Stimulated activated memory B cell treated with anti-CD40 and anti-IgM and Interleukin-4, amounts not matched to agents 10 μg/mL and 1 μg/mL and 100 μg/mL, for 72 hours (primary cell): Measurements from ENCODE around the gene UCKL1.
"Not testable (repeated sequence)": the region's sequence is repeated elsewhere in the genome, so short reads cannot be mapped to it uniquely, and the experiment has no call there.

ENCODE experiments used
- ATAC-seq: fragments of 150-1000 bp; cut with Tn5 transposase; 2 replicates; pipeline ENCODE4 v1.10.0; 2021
- H3K27ac Mint-ChIP-seq: one replicate; pipeline ENCODE4 v1.8.0; 2022; ENCODE audit warnings: mild to moderate bottlenecking, mixed read lengths
- H3K27me3 Mint-ChIP-seq: one replicate; pipeline ENCODE4 v1.8.0; 2022; ENCODE audit warnings: mixed read lengths
- H3K36me3 Mint-ChIP-seq: one replicate; pipeline ENCODE4 v1.8.0; 2022; ENCODE audit warnings: mixed read lengths
- H3K4me1 Mint-ChIP-seq: one replicate; pipeline ENCODE4 v1.8.0; 2022; ENCODE audit warnings: mixed read lengths
- H3K4me3 Mint-ChIP-seq: one replicate; pipeline ENCODE4 v1.8.0; 2022; ENCODE audit warnings: mild to moderate bottlenecking, moderate library complexity, mixed read lengths
- H3K9me3 Mint-ChIP-seq: one replicate; pipeline ENCODE4 v1.8.0; 2022; ENCODE audit warnings: mixed read lengths

Gene UCKL1

GRCh38 chr20:63967330-63968135 is 11.3 kb upstream of the UCKL1 start:
- peak overlapping the region; percentile 77 for H3K27ac Mint-ChIP-seq
- no peaks in the 10 kb centered on the region for H3K27me3 Mint-ChIP-seq
- no peak for ATAC-seq
- H3K4me3 Mint-ChIP-seq: no peak overlapping the region
- H3K36me3 Mint-ChIP-seq: peaks cover 26% of the 10 kb centered on the region
- H3K4me1 Mint-ChIP-seq: peaks cover 22% of the 10 kb centered on the region
- peaks cover 5% of the 10 kb centered on the region for H3K9me3 Mint-ChIP-seq

- no peak overlapping the region for H3K27ac Mint-ChIP-seq
- peaks cover 5% of the 10 kb centered on the region for H3K9me3 Mint-ChIP-seq
- no peak overlapping the region for H3K4me3 Mint-ChIP-seq
- no peaks in the 10 kb centered on the region for H3K27me3 Mint-ChIP-seq
- peaks cover 32% of the 10 kb centered on the region for H3K36me3 Mint-ChIP-seq
- H3K4me1 Mint-ChIP-seq: peaks cover 22% of the 10 kb centered on the region
- no peak for ATAC-seq
Measured at GRCh38 chr20:63966944-63967322, 10.7 kb upstream of the UCKL1 start.

GRCh38 chr20:63966172-63966943 is 10.1 kb upstream of the UCKL1 start:
- no peak overlapping the region for H3K27ac Mint-ChIP-seq
- H3K4me3 Mint-ChIP-seq: no peak overlapping the region
- no peaks in the 10 kb centered on the region for H3K27me3 Mint-ChIP-seq
- H3K4me1 Mint-ChIP-seq: peaks cover 22% of the 10 kb centered on the region
- ATAC-seq: no peak
- peaks cover 38% of the 10 kb centered on the region for H3K36me3 Mint-ChIP-seq
- peaks cover 5% of the 10 kb centered on the region for H3K9me3 Mint-ChIP-seq

- H3K4me3 Mint-ChIP-seq: no peak overlapping the region
- peaks cover 9% of the 10 kb centered on the region for H3K4me1 Mint-ChIP-seq
- no peak overlapping the region for H3K27ac Mint-ChIP-seq
- ATAC-seq: no peak
- H3K9me3 Mint-ChIP-seq: peaks cover 5% of the 10 kb centered on the region
- no peaks in the 10 kb centered on the region for H3K27me3 Mint-ChIP-seq
- H3K36me3 Mint-ChIP-seq: peaks cover 41% of the 10 kb centered on the region
Measured at GRCh38 chr20:63964412-63964811, 8.2 kb upstream of the UCKL1 start.

GRCh38 chr20:63963784-63964301 is 7.6 kb upstream of the UCKL1 start:
- H3K9me3 Mint-ChIP-seq: peaks cover 5% of the 10 kb centered on the region
- H3K4me1 Mint-ChIP-seq: peaks cover 8% of the 10 kb centered on the region
- H3K4me3 Mint-ChIP-seq: no peak overlapping the region
- H3K27ac Mint-ChIP-seq: no peak overlapping the region
- H3K27me3 Mint-ChIP-seq: no peaks in the 10 kb centered on the region
- ATAC-seq: no peak
- peaks cover 46% of the 10 kb centered on the region for H3K36me3 Mint-ChIP-seq

- no peak overlapping the region for H3K4me3 Mint-ChIP-seq
Measured at GRCh38 chr20:63963348-63963741, 7.1 kb upstream of the UCKL1 start.

GRCh38 chr20:63962426-63963347 is 6.5 kb upstream of the UCKL1 start:
- Mint-ChIP-seq H3K9me3 (peaks cover 5% of the 10 kb centered on the region), H3K27ac (no peak overlapping the region), H3K27me3 (no peaks in the 10 kb centered on the region), H3K4me3 (no peak overlapping the region), H3K4me1 (peaks cover 14% of the 10 kb centered on the region), H3K36me3 (peaks cover 46% of the 10 kb centered on the region)
- no peak for ATAC-seq

More at GRCh38 chr20:63963348-63963741, 7.1 kb upstream of the UCKL1 start:
- Mint-ChIP-seq H3K4me1 (peaks cover 8% of the 10 kb centered on the region), H3K27ac (no peak overlapping the region), H3K27me3 (no peaks in the 10 kb centered on the region), H3K9me3 (peaks cover 5% of the 10 kb centered on the region), H3K36me3 (peaks cover 46% of the 10 kb centered on the region)
- ATAC-seq: no peak

- Mint-ChIP-seq H3K9me3 (peaks cover 5% of the 10 kb centered on the region), H3K36me3 (peaks cover 46% of the 10 kb centered on the region), H3K27ac (no peak overlapping the region), H3K4me3 (no peak overlapping the region), H3K27me3 (no peaks in the 10 kb centered on the region), H3K4me1 (peaks cover 22% of the 10 kb centered on the region)
- ATAC-seq: no peak
Measured at GRCh38 chr20:63961664-63962425, 5.6 kb upstream of the UCKL1 start.

GRCh38 chr20:63960654-63961621 is 4.7 kb upstream of the UCKL1 start:
- H3K27ac Mint-ChIP-seq, H3K9me3 Mint-ChIP-seq, ATAC-seq, H3K27me3 Mint-ChIP-seq, H3K4me3 Mint-ChIP-seq: not testable (repeated sequence)
- peaks cover 43% of the 10 kb centered on the region for H3K36me3 Mint-ChIP-seq
- peaks cover 22% of the 10 kb centered on the region for H3K4me1 Mint-ChIP-seq

GRCh38 chr20:63959699-63960075 is 3.5 kb upstream of the UCKL1 start:
- Mint-ChIP-seq H3K27me3 (no peaks in the 10 kb centered on the region), H3K4me3 (no peak overlapping the region), H3K27ac (no peak overlapping the region), H3K9me3 (no peaks in the 10 kb centered on the region), H3K4me1 (peaks cover 29% of the 10 kb centered on the region), H3K36me3 (peaks cover 40% of the 10 kb centered on the region)
- ATAC-seq: no peak

GRCh38 chr20:63958964-63959698 is 2.9 kb upstream of the UCKL1 start:
- Mint-ChIP-seq H3K27me3 (no peaks in the 10 kb centered on the region), H3K4me3 (no peak overlapping the region), H3K9me3 (no peaks in the 10 kb centered on the region), H3K36me3 (peaks cover 35% of the 10 kb centered on the region), H3K4me1 (peaks cover 35% of the 10 kb centered on the region), H3K27ac (no peak overlapping the region)
- no peak for ATAC-seq

- Mint-ChIP-seq H3K27me3 (no peaks in the 10 kb centered on the region), H3K9me3 (no peaks in the 10 kb centered on the region), H3K36me3 (peaks cover 28% of the 10 kb centered on the region), H3K4me1 (peaks cover 41% of the 10 kb centered on the region), H3K27ac (no peak overlapping the region), H3K4me3 (no peak overlapping the region)
- ATAC-seq: no peak
Measured at GRCh38 chr20:63958471-63958870, 2.3 kb upstream of the UCKL1 start.
